ENCODE measurements around the gene ABCA2. TPM values are rescaled to one million over a fixed set of nuclear protein-coding genes. Genes with fewer than 3 reads are reported as not detected.

ABCA2 gene
- total and polyA plus RNA-seq, 8 donors, result 20.8 to 34.8 (median 29.8) TPM

- no peak for TF ChIP-seq CTCF (IDR thresholded peaks at IDR 0.05)
- ATAC-seq, result no peak
- intact Hi-C loops (cut with DNase I), result no loop called here
- Histone ChIP-seq H3K4me3 (no peak overlapping the region), H3K4me1 (peaks cover 0 to 5% of the 10 kb centered on the region in 2 donors), H3K27ac (no peak overlapping the region), H3K27me3 (peaks cover 24 to 49% of the 10 kb centered on the region in 2 donors), H3K9me3 (no peaks in the 10 kb centered on the region), H3K36me3 (no peaks in the 10 kb centered on the region)
- no peak for DNase-seq
Observed at GRCh38 chr9:136985027-136985602, 42.9 kb downstream of the ABCA2 start.

- intact Hi-C loops (cut with DNase I), result no loop called here
- Histone ChIP-seq H3K27me3 (peaks cover 24 to 49% of the 10 kb centered on the region in 2 donors), H3K4me3 (no peak overlapping the region), H3K36me3 (no peaks in the 10 kb centered on the region), H3K9me3 (no peaks in the 10 kb centered on the region), H3K27ac (no peak overlapping the region), H3K4me1 (peaks cover 0 to 5% of the 10 kb centered on the region in 2 donors)
- ATAC-seq (no peak), DNase-seq (no peak)
- TF ChIP-seq CTCF (IDR thresholded peaks at IDR 0.05), result no peak
Observed at GRCh38 chr9:136984464-136985026, 43.5 kb downstream of the ABCA2 start.

DNA sequence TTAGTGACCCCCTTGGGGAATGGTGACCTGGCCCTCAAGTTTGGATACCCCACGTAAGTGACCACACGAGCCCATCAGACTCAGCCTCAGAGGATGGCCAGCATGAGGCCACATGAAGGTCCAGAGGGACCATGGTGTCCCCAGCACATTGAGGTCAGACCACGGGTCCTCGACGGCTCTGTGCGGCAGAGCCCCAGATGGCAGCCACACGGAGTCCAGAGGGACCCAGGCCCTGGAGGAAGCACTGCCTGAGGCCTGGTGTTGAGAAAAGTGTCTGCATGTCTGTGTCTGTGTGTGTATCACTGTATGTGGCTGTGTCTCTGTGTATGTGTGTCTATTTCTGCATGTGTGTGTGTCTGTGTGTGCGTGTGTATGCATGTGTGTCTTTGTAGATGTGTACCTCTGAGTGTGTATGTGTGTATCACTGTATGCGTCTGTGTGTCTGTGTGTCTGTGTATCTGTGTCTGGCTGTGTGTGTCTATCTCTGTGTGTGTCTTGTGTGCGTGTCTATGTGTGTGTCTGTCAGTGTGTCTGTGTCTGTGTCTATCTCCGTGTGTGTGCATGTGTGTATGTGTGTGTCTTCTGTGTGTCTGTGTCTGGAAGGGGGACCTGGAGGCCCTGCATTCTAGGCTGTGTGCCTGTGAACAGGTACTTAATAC, 44.3 kb downstream of the ABCA2 start:
- H3K4me3 ChIP-seq, result no peak overlapping the region
- H3K4me1 ChIP-seq, result peaks cover 0 to 5% of the 10 kb centered on the region in 2 donors
- DNase-seq (no peak), ATAC-seq (no peak)
- peaks cover 24 to 52% of the 10 kb centered on the region in 2 donors for H3K27me3 ChIP-seq
- intact Hi-C loops (cut with DNase I), result no loop called here
- H3K9me3 ChIP-seq, result no peaks in the 10 kb centered on the region
- TF ChIP-seq CTCF (IDR thresholded peaks at IDR 0.05), result no peak
- H3K36me3 ChIP-seq, result no peaks in the 10 kb centered on the region
- H3K27ac ChIP-seq, result no peak overlapping the region

DNA sequence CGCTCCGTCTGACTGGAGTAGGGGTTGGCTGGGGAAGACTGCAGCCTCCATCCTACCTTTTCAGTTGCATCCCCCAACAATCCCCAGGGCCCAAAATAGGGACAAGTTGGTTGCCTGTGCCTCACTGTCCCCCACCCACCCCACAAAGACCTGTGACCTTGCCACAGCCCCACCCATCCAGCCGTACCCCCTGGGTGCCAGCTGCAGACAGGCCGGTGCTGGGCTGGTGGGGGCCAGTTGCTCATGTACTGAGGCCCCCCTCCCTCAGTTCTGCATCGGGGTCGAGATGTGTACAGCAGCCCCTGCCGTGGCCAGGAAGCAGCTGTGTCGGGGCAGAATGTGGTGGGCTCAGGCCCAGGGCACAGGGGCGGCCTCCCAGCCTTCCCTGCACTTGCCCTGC, 44.9 kb downstream of the ABCA2 start:
- peaks cover 24 to 53% of the 10 kb centered on the region in 2 donors for H3K27me3 ChIP-seq

More for the DNA sequence above, 44.9 kb downstream of the ABCA2 start:
- Histone ChIP-seq H3K36me3 (no peaks in the 10 kb centered on the region), H3K4me3 (no peak overlapping the region), H3K9me3 (no peaks in the 10 kb centered on the region), H3K4me1 (peaks cover 0 to 6% of the 10 kb centered on the region in 2 donors), H3K27ac (no peak overlapping the region)
- ATAC-seq (no peak), DNase-seq (no peak)
- intact Hi-C loops (cut with DNase I), result no loop called here
- TF ChIP-seq CTCF (IDR thresholded peaks at IDR 0.05), result no peak

Data from left lung (tissue), 10 donors.